SK-N-SH (cell line): Measurements from ENCODE around the gene NR1H2.

ENCODE experiments used
- CHD2 ChIP-seq: fragments of 150-350 bp; IDR thresholded peaks from 2 replicates; pipeline ENCODE4 v1.6.1; 2018; ENCODE audit warnings: low read length; ENCODE audit not compliant: partially characterized antibody
- CTCF ChIP-seq: fragments of 200-600 bp; sonication (generic); IDR thresholded peaks from 2 replicates; pipeline ENCODE4 v1.6.1; 2017; ENCODE audit warnings: antibody characterized with exemption, mild to moderate bottlenecking, moderate library complexity
- ELF1 ChIP-seq: IDR thresholded peaks from 2 replicates; pipeline ENCODE4 v1.4.0; 2012
- EP300 ChIP-seq, 2 experiments: IDR thresholded peaks; 2 replicates each; pipeline versions ENCODE4 v1.4.0 to v1.6.1; 2012; ENCODE audit warnings: borderline replicate concordance in 1 of 2, low read depth in 1 of 2, low read length in 1 of 2
- MXI1 ChIP-seq: IDR thresholded peaks from 2 replicates; pipeline ENCODE4 v1.6.1; 2012; ENCODE audit warnings: mild to moderate bottlenecking, low read depth, low read length, improper control_type of control experiment
- NRF1 ChIP-seq: IDR thresholded peaks from 2 replicates; pipeline ENCODE4 v1.6.1; 2012; ENCODE audit warnings: low read depth, mild to moderate bottlenecking, low read length
- REST ChIP-seq: IDR thresholded peaks from 2 replicates; pipeline ENCODE4 v1.6.1; 2012; ENCODE audit warnings: mild to moderate bottlenecking, low read depth, low read length, moderate library complexity
- SMC3 ChIP-seq: IDR thresholded peaks from 2 replicates; pipeline ENCODE4 v1.6.1; 2012; ENCODE audit warnings: low read depth, low read length, improper control_type of control experiment
- TCF12 ChIP-seq: IDR thresholded peaks from 2 replicates; pipeline ENCODE4 v1.4.0; 2012
- ZBTB33 ChIP-seq: IDR thresholded peaks from 2 replicates; pipeline ENCODE4 v1.4.0; 2012; ENCODE audit warnings: low read depth, borderline replicate concordance

- TF ChIP-seq CTCF = no peak
- TF ChIP-seq CHD2 = no peak
- no peak for TF ChIP-seq ZBTB33
- TF ChIP-seq SMC3 = no peak
- TF ChIP-seq MXI1 = no peak
- TF ChIP-seq NRF1 = no peak
- TF ChIP-seq EP300 (IDR thresholded peaks at IDR 0.05; ENCODE audit: borderline replicate concordance in 1 of 2, low read depth in 1 of 2, low read length in 1 of 2) = no peak
- no peak for TF ChIP-seq TCF12
- TF ChIP-seq ELF1 = no peak
- no peak for TF ChIP-seq REST
Observed at GRCh38 chr19:50344661-50345318, 31.5 kb upstream of the NR1H2 start.
